Activated naive CD4-positive, alpha-beta T cell treated with Interleukin-2 at 50 U/mL for 16 hours (primary cell): Measurements from ENCODE around the gene TGM4.
"Not testable (repeated sequence)": the region's sequence is repeated elsewhere in the genome, so short reads cannot be mapped to it uniquely, and the experiment has no call there.

ENCODE experiments used
- DNase-seq: peaks from one replicate; pipeline ENCODE4 v3.0.0-alpha.2; 2020

Gene TGM4

GRCh38 chr3:44874308-44874707, at the start of gene TGM4:
Gene TGM4 (plus strand): TSS chr3:44874608. CDS start chr3:44874679, 71 bp downstream.
- no peak for DNase-seq

- DNase-seq = no peak
Observed at GRCh38 chr3:44825264-44825925, 49.0 kb upstream of the TGM4 start.

- no peak for DNase-seq
Observed at GRCh38 chr3:44827196-44827595, 47.2 kb upstream of the TGM4 start.

GRCh38 chr3:44831232-44831631, 43.2 kb upstream of the TGM4 start:
- DNase-seq = no peak

GRCh38 chr3:44832032-44832431, 42.4 kb upstream of the TGM4 start:
- DNase-seq = no peak

- no peak for DNase-seq
Observed at GRCh38 chr3:44832965-44833364, 41.4 kb upstream of the TGM4 start.

GRCh38 chr3:44833394-44833793, 41.0 kb upstream of the TGM4 start:
- no peak for DNase-seq

GRCh38 chr3:44835684-44836083, 38.7 kb upstream of the TGM4 start:
- DNase-seq = no peak

DNA sequence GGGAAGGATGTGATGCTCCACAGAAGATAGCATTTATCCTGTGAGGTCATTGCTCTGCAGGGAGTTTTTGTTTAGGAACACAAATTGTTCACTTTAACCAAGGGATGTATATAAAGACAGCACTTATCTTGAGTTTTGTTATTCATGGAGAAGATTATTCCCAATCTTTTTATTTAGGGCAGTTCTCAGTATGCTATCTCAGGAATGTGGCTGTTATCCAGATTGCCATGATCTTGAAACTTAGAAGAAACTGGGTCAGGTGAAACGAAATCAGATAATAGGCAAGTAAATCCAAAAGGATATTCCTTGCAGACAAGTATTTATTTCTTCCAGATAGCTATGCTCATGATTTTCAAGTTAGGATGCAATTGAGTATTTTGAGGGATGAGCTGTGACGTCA, 32.0 kb upstream of the TGM4 start:
- DNase-seq = no peak

DNA sequence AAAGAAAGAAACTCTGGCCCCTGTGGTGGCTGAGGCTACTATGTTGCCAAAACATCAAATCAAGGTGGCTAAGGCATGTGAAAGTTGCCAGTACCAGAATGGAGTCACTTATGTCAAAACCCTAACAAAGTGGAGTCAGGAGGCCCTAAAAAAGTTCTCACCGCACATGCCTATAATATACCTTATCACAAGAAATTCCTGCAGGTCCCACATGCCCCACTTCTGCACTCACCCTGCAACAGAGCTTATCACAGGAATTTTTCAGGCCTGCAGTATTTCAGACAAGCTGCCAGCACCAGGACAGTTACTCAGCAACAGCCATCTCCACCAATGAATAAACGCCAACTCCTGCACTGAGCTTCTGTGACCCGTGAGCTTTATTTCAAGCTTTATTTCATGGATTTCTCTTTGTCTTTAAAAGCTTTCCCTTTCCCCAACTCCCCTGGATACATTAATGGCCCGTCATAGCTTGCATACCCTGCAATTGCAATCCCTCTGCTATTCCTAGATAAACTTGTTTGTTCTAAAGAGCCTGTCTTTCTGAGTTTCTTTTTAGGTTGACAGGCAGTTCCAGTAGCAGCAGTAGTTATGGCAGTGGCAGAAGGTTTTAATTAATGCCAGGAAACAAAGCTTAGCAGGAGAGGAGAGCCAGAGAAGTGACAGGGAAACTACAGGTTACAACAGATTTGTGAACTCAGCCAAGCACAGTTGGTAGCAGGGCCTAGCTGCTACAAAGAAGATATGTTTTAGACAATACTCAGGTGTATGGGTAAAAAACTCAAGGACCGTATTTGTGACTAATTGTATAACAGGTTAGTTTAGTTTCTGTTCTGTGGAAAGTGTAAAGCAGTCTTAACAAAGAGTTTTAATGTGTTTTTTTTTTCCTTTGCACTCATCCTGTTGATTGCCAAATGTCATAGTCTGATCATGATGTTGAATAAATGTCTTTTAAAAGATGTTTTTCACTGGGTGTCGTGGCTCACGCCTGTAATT, 28.6 kb upstream of the TGM4 start:
- no peak for DNase-seq

- no peak for DNase-seq
Observed at GRCh38 chr3:44848634-44849033, 25.8 kb upstream of the TGM4 start.

DNA sequence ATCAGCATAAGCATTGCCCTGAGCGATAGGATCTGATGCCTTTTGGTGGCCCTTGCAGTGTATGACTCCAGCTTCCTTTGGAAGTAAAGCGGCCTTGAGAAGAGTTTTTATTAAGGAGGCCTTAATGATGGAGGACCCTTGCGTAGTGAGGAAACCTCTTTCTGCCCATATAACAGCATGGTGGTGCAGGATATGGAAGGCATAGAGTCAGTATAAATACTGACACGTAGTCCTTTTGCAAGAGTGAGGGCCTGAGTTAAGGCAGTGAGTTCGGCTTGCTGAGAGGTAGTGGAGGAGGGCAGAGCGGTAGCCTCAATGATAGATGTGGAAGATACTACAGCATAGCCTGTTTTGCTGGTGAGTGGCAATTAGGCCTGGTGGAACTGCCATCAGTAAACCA, 17.7 kb upstream of the TGM4 start:
- DNase-seq = not testable (repeated sequence)

DNA sequence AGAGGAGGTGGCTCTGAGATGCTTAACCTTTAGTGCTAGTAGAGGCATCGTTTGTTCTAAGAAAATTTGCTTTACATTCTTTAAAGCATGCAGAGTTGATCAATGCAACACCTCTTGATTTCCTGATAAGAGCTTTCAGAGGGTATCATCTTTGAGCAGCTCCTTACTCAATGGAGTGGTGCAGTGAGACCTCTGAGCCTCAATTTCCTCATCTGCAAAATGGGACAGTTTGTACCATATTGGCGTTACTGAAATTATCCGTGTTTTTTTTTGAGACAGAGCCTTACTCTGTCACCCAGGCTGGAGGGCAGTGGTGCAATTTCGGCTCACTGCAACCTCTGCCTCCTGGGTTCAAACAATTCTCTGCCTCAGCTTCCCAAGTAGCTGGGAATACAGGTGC, 14.3 kb upstream of the TGM4 start:
- DNase-seq = no peak

DNA sequence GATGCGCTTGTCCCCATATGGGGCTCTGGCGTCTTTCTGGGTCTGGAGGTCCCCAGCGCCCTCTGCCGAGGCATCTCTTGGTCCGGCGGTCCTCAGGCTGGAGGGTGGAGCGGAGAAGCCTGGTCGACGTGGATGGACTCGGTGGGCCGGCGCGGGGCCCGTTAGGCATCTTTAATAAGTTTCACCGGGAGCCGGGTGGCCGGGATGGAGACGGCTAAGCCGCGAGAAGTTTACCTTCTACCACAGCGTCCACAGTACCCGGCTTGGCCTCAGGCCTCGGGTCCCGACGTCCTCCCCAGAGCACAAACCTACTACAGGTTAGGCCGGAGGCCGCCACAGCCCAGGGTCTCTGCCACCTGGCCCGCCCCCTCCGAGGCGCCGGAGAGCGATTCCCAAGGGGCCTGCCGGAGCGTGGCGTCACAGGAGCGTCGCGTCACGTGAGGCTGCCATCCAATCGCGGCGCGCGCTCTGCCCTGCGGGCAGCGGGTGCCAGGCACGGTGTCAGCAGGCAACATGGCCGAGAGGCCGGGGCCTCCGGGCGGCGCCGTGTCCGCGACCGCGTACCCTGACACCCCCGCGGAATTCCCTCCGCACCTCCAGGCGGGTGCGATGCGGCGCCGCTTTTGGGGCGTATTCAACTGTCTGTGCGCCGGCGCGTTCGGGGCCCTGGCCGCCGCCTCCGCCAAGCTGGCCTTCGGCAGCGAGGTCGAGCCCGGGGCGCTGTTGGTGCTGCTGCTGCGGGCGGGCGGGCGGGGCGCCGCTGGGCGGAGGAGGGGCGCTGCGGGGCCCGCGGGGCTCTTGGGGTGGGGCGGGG, 12.8 kb upstream of the TGM4 start, which contains the start of gene TMEM42:
TMEM42 (plus strand) TSS at position 501 of the 814 bp plus-strand sequence; CDS start at position 514, 13 bp downstream.
- peak; percentile 89 for DNase-seq

- no peak for DNase-seq
Observed at GRCh38 chr3:44862226-44862637, 12.2 kb upstream of the TGM4 start.

GRCh38 chr3:44865272-44866035, 9.0 kb upstream of the TGM4 start:
- no peak for DNase-seq

DNA sequence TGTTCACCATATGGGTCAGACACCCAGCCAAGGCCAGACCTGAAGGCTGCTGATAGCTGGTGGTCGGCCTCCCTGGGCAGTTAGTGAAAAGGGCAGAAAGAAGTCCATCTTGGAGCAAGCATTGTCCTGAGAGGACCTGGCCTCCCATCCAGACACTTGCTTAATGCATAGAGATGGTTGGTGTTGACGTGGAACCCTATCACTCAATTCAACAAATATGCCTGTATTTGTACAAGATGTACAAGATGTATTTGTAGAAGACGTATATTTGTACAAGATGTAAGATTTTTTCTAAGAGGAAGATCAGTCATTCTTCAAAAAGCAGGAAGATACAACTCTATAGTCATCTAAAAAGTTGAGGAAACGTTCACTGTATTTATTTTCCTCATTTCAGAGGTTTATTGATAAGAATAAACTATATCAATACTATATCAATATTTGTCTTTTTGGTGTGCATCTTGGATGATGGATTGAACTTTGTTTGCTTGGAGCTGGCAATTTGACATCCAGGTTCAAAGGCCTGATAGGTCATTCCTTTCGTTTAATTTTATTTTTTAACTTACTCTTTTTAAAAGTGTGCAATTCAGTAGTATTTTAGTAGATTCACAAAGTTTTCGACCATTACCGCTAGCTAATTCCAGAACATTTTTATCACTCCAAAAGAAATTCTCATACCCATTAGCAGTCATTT, 6.8 kb upstream of the TGM4 start:
- DNase-seq = no peak

DNA sequence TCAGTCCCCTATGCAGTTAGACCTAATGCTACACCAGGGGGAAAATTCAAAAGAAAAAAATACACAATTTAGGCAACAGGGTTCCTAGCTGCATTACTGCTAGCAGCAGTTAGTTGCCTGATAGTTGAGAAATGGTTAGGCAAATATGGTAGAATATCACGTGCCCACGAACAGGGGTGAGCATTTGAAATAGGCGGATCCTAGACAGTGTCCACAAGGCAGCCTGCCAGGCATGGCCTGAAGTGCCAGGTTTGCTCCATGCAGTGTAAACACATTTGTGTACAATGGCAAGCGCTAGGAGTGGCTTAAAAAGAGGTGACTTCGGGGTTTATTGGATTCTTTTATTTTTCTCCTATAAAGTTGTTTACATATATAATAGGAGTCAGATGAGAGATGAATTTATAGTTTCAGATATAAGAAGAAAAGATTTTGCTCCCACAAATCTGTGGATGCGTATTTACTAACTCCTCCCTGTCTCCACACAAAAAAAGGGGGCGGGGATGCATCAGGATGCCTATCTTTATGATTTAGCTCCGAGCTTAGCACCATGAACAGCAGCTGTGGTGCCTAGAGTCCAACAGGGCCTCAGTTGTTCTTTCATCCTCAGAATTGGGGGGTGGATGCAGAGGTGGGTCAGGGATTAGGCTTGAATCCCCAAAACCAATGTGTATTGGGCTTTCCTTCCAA, 3.9 kb upstream of the TGM4 start:
- no peak for DNase-seq

GRCh38 chr3:44875596-44875995, 1.2 kb downstream of the TGM4 start:
- no peak for DNase-seq

DNA sequence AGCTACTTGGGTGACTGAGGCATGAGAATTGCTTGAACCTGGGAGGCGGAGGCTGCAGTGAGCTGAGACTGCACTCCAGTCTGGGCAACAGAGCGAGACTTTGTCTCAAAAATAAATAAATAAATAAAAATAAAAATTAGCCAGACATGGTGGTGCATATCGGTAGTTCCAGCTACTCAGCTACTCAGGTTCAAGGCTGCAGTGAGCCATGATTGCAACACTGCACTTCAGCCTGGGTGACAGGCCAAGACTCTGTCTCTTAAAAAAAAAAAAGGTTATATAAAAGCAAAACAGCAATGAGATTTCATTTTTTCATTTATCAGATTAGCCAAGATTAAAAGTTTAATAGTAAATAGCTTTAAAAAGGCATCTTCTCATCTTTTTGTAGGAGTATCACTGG, 2.9 kb downstream of the TGM4 start:
- no peak for DNase-seq

GRCh38 chr3:44880284-44880683, 5.9 kb downstream of the TGM4 start:
- DNase-seq = no peak
